BJ (cell line): Measurements from ENCODE around the gene NYNRIN. TPM values are rescaled to one million over a fixed set of nuclear protein-coding genes. Genes with fewer than 3 reads are reported as not detected.

Source experiments
- CTCF ChIA-PET: fragments of 350-600 bp; formaldehyde crosslinking; extraction: SDS; loops from one replicate; lab custom pipeline; 2021; ENCODE audit warnings: antibody characterized with exemption, inconsistent platforms; lab: Yijun Ruan, JAX
- POLR2A ChIA-PET: fragments of 300-600 bp; sonication (Branson Sonifier 250); formaldehyde crosslinking; extraction: SDS; loops from one replicate; lab custom pipeline; 2021; ENCODE audit warnings: antibody characterized with exemption; lab: Charles Lee
- DNase-seq: peaks from one replicate; pipeline ENCODE4 v3.0.0-alpha.2; 2011; ENCODE audit warnings: low read depth
- H3K27me3 ChIP-seq: 2 replicates; pipeline ENCODE4 v1.6.0; 2011; ENCODE audit warnings: low read length; ENCODE audit not compliant: control insufficient read depth, insufficient read depth
- H3K36me3 ChIP-seq: 2 replicates; pipeline ENCODE4 v1.5.1; 2011; ENCODE audit warnings: low read length; ENCODE audit not compliant: control insufficient read depth, insufficient read depth
- H3K4me3 ChIP-seq: 2 replicates; pipeline ENCODE4 v1.5.1; 2011; ENCODE audit warnings: low read depth, mild to moderate bottlenecking, control low read depth, low read length
- polyA plus RNA-seq: library from polyadenylated mRNA; depleted of rRNA; stranded (reverse); fragments of >200 nt; gene quantifications from 2 replicates; pipeline ENCODE4 v1.2.3, GENCODE V29; 2011
- TF ChIP-seq, protein P1 (sequence below): IDR thresholded peaks from 2 replicates; pipeline ENCODE4 v1.5.1; 2011; ENCODE audit warnings: low read depth, mild to moderate bottlenecking, control low read depth, inconsistent platforms, low read length, moderate library complexity; ENCODE audit not compliant: insufficient read depth

Gene NYNRIN
- polyA plus RNA-seq, 1 experiment = 10.1 TPM

- H3K36me3 ChIP-seq = peaks cover 27% of the 10 kb centered on the region
- POLR2A ChIA-PET = interaction anchor here (0.7 to 0.8 kb wide), 3 partner anchors 9 to 118 kb away, joined by 3 read pairs; no protein-coding TSS in a partner anchor
- H3K4me3 ChIP-seq = no peak overlapping the region
- TF ChIP-seq, protein P1, sequence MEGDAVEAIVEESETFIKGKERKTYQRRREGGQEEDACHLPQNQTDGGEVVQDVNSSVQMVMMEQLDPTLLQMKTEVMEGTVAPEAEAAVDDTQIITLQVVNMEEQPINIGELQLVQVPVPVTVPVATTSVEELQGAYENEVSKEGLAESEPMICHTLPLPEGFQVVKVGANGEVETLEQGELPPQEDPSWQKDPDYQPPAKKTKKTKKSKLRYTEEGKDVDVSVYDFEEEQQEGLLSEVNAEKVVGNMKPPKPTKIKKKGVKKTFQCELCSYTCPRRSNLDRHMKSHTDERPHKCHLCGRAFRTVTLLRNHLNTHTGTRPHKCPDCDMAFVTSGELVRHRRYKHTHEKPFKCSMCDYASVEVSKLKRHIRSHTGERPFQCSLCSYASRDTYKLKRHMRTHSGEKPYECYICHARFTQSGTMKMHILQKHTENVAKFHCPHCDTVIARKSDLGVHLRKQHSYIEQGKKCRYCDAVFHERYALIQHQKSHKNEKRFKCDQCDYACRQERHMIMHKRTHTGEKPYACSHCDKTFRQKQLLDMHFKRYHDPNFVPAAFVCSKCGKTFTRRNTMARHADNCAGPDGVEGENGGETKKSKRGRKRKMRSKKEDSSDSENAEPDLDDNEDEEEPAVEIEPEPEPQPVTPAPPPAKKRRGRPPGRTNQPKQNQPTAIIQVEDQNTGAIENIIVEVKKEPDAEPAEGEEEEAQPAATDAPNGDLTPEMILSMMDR = no peak
- no peaks in the 10 kb centered on the region for H3K27me3 ChIP-seq
- CTCF ChIA-PET = interaction anchor here (0.8 to 4.8 kb wide), 12 partner anchors 8 to 58 kb away, joined by 3 to 28 read pairs (median 4); partner anchors contain the start of genes ADCY4 and NYNRIN
- DNase-seq = no peak
Measured at GRCh38 chr14:24378981-24379906, 19.6 kb upstream of the NYNRIN start.

GRCh38 chr14:24379907-24380730, 18.7 kb upstream of the NYNRIN start:
- CTCF ChIA-PET = interaction anchor here (0.6 to 4.8 kb wide), 7 partner anchors 9 to 51 kb away, joined by 3 to 28 read pairs (median 4); partner anchors contain the start of genes ADCY4 and NYNRIN
- no peak for DNase-seq
- Histone ChIP-seq H3K36me3 (peaks cover 24% of the 10 kb centered on the region), H3K27me3 (no peaks in the 10 kb centered on the region), H3K4me3 (no peak overlapping the region)
- TF ChIP-seq, protein P1 = no peak
- POLR2A ChIA-PET = interaction anchor here (0.7 to 1.2 kb wide), 2 partner anchors 14 to 39 kb away, joined by 3 read pairs; no protein-coding TSS in a partner anchor

- H3K36me3 ChIP-seq = peaks cover 12% of the 10 kb centered on the region
- no peak for DNase-seq
- H3K4me3 ChIP-seq = no peak overlapping the region
- ChIA-PET CTCF (interaction anchor here (1.2 to 2.0 kb wide), 4 partner anchors 11 to 50 kb away, joined by 4 to 5 read pairs (median 4); no protein-coding TSS in a partner anchor), POLR2A (interaction anchor here (0.7 kb wide), 1 partner anchor 48 kb away, joined by 3 read pairs; no protein-coding TSS in a partner anchor)
- 0 out of 2 replicates have a peak, but pooled peaks cover under 1% of the 10 kb centered on the region for H3K27me3 ChIP-seq
- TF ChIP-seq, protein P1 = no peak
Measured at GRCh38 chr14:24381363-24382063, 17.3 kb upstream of the NYNRIN start.

GRCh38 chr14:24382064-24382371, 16.8 kb upstream of the NYNRIN start:
- TF ChIP-seq, protein P1 = no peak
- Histone ChIP-seq H3K27me3 (peaks cover 1% of the 10 kb centered on the region; the same call in 1 of the 2 replicates), H3K36me3 (peaks cover 7% of the 10 kb centered on the region), H3K4me3 (no peak overlapping the region)
- DNase-seq = no peak
- ChIA-PET POLR2A (interaction anchor here (0.7 kb wide), 1 partner anchor 49 kb away, joined by 3 read pairs; no protein-coding TSS in a partner anchor), CTCF (interaction anchor here (1.2 to 2.0 kb wide), 4 partner anchors 12 to 50 kb away, joined by 4 to 5 read pairs (median 4); no protein-coding TSS in a partner anchor)
